HUES6 (cell line): ENCODE measurements around the gene AP5Z1.

Source experiments
- H3K27ac ChIP-seq: 2 replicates; pipeline ENCODE4 v1.7.0; 2013; ENCODE audit warnings: low read depth, mild to moderate bottlenecking, low read length, inconsistent platforms
- H3K27me3 ChIP-seq: 2 replicates; pipeline ENCODE4 v1.6.1; 2013; ENCODE audit warnings: low read length; ENCODE audit not compliant: control insufficient read depth, insufficient read depth
- H3K36me3 ChIP-seq: 2 replicates; pipeline ENCODE4 v1.6.1; 2013; ENCODE audit warnings: low read length; ENCODE audit not compliant: control insufficient read depth, insufficient read depth
- H3K4me1 ChIP-seq: 2 replicates; pipeline ENCODE4 v1.6.1; 2013; ENCODE audit warnings: low read length; ENCODE audit not compliant: control insufficient read depth, insufficient read depth
- H3K4me3 ChIP-seq: 2 replicates; pipeline ENCODE4 v1.5.1; 2013; ENCODE audit warnings: low read depth, low read length
- H3K9ac ChIP-seq: one replicate; pipeline ENCODE4 v1.6.1; 2013; ENCODE audit warnings: mild to moderate bottlenecking, low read length
- H3K9me3 ChIP-seq: 2 replicates; pipeline ENCODE4 v1.6.1; 2013; ENCODE audit warnings: low read depth, low read length; ENCODE audit not compliant: control insufficient read depth, insufficient read depth

Gene AP5Z1

DNA sequence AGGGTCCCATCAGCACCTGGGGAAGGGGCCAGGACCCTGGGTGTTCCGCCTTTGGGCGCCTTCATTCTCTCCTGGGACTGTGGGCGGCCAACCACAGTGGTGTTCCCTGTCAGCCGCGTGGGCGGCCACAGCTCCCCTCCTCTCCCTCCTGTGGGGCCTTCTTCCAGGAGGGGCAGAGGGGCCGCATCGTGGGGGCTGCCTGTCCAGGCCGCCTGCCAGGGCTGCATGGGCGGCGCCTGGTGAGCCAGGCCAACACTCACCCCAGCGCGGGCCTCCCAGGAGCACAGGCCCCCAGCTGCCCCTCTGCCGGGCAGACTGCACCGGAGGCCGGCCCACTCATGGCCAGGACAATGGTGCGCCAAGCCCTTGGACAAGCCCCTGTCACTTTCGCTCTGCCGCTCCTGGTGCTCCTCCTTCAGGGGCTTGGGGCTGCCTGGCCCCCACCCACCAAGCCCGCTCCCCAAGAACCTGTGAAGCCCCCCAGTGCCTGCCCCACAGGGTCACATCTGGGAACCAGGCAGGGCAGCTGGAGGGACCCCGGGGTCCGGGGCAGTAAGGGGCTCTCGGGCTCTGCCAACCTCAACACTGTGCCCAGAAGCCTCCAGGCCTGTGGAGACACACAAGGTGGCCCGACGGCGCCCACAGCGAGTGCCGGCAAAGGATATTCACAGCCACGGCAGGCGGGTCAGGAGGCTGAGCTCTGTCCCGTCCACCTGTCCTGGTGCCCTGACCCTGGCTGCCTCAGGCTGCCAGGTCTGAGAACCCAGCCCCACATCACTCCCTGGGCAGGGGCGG, 42.8 kb downstream of the AP5Z1 start:
- Histone ChIP-seq H3K4me1 (no peaks in the 10 kb centered on the region), H3K27me3 (no peaks in the 10 kb centered on the region), H3K4me3 (no peak overlapping the region), H3K9me3 (no peaks in the 10 kb centered on the region), H3K36me3 (no peaks in the 10 kb centered on the region), H3K9ac (no peak overlapping the region), H3K27ac (no peak overlapping the region)

DNA sequence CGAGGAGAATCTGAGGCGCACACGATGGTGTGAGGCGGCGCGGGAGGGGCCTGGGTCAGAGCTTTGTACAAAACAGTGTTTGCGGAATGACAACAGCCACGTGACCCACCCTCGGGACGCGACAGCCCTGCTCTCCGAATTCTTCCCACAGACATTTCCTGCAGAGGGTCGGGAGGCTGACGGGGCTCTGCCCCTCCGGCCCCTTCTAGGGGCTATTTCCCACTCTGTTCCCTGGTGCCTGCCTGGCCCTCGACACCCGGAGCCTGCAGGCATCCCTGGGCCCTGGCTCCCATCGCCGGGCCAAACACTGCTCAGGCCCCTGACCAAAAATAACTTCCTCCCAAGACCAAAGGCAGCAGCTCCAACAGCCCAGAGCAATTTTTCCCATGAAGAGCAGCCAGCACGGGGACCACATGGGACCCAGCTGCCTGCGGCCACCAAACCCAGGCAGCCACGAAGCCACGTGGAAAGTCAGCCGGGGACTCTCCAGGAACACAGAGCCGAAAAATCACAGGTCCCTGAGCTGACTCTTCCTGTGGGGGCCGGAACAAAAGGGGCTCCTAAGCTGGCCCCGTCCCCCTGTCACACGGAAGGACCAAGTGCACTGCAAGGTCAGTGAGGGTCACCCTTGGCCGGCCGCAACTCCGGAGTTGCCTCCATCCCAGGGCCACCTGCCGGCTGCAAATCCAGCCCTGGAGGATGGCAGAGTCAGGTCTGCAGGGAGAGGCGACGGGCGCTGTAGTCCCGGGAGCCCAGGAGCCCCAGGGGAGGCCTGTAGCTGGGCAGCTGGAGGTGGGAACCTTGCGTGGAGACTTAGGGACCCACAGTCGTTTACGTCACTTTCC, 44.4 kb downstream of the AP5Z1 start:
- H3K9ac ChIP-seq: no peak overlapping the region

DNA sequence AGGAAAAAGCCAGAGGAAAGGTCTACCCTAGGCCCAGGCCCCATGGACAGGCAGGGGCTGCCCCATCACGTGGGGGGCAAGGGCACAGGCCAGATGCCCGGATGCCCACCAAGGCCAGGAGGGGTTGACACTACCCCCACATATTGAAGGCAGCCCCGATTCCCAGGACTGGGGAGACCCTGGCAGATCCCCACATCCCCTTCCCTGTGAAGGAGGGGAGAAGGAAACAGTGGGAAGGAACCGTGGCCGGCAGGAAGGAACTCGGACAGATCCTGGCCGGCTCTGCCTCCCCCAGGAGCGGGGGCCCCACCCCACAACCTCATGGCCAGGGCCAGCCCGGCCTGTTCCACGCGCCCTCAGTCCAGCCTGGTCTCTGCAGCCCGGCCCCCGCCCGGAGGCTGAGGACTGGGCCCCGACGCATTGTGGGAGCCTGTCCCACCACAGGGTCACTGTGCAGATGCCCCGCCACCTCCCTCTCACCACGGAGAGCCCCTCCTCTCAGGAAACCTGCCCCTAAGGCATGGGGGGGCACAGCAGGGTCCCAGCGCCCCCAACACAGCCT, 45.1 kb downstream of the AP5Z1 start:
- H3K9ac ChIP-seq: no peak overlapping the region
- no peaks in the 10 kb centered on the region for H3K27me3 ChIP-seq
- no peaks in the 10 kb centered on the region for H3K4me1 ChIP-seq
- H3K27ac ChIP-seq: no peak overlapping the region
- H3K4me3 ChIP-seq: no peak overlapping the region
- no peaks in the 10 kb centered on the region for H3K36me3 ChIP-seq
- no peaks in the 10 kb centered on the region for H3K9me3 ChIP-seq

More for the DNA sequence above, 44.4 kb downstream of the AP5Z1 start:
- no peaks in the 10 kb centered on the region for H3K9me3 ChIP-seq
- no peaks in the 10 kb centered on the region for H3K36me3 ChIP-seq
- H3K27me3 ChIP-seq: no peaks in the 10 kb centered on the region
- H3K27ac ChIP-seq: no peak overlapping the region
- no peak overlapping the region for H3K4me3 ChIP-seq
- H3K4me1 ChIP-seq: no peaks in the 10 kb centered on the region

DNA sequence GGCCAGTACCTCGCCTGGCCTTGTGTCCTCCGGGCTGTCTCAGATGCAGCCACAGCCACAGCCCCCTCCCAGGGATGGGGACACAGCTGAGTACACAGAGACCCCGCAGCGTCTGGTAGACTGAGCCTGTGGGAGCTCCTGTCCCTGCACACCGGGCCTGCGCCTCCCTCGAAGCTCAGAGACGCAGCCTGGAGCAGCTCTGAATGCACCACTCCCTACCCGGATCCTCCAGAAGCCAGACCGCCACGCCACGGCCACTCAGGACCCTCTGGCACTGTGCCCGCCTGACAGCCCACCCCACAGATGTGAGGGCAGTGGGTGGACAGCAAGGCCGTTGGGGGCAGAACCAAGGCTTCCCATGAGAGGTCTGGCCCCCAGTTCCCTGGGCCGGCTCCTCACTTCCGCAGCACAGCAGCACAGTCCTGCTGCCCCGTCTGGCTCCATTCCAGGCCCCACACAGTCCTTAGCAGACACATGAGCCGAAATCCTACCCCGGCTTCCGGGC, 45.6 kb downstream of the AP5Z1 start:
- Histone ChIP-seq H3K4me1 (no peaks in the 10 kb centered on the region), H3K36me3 (no peaks in the 10 kb centered on the region), H3K27me3 (no peaks in the 10 kb centered on the region), H3K27ac (no peak overlapping the region), H3K4me3 (no peak overlapping the region), H3K9ac (no peak overlapping the region), H3K9me3 (no peaks in the 10 kb centered on the region)

DNA sequence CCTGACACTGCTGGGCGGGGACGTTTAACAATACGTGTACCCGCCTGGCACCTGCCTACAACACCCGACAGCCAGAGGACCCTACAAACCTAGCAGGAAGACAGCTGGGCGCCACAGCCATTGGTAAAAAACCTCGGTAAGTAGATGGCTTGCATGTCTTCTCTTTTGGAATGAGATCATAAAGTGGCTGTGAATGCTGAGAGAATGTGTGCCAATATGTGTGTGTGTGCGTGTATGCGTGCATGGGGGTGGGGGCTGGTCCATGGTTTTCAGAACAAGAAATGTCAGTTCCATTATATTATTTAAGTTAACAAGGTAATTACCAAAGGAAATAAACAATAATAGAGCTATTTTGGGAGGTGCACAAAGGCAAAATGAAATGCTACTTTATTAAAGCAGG, 47.3 kb downstream of the AP5Z1 start:
- no peaks in the 10 kb centered on the region for H3K27me3 ChIP-seq

DNA sequence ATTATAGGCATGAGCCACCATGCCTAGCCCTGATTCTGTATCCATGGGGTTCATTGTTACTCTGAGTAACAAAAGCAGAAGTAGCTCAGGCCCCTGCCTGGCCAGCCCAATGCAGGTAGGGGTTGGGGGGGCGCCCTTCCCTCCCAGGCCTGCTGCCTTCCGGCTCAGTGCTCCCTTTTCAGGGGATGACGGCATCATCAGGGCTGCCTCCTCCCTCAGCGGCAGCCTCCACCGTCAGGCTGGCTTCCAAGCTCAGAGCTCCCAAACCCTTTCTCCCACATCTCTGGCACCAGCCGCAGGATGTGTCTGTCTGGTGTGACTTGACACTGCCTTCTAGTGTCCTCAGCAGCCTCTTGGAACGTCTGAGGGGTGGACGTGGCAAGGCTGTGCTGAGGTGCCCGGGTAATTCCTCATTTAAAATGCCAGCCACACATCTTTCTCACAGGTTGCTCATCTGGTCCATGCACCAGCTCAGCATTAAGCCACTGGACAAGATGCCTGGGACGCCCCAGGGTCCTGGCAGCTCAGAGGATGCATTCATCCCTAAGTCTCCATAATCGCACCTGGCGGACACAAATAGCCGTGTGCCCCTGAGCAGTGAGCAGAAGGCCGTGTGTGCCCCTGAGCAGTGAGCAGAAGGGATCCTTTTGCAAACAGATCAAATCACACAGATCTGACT, 48.2 kb downstream of the AP5Z1 start:
- Histone ChIP-seq H3K27me3 (no peaks in the 10 kb centered on the region), H3K36me3 (no peaks in the 10 kb centered on the region)

More for the DNA sequence above, 47.3 kb downstream of the AP5Z1 start:
- Histone ChIP-seq H3K9me3 (no peaks in the 10 kb centered on the region), H3K36me3 (no peaks in the 10 kb centered on the region), H3K27ac (no peak overlapping the region), H3K4me3 (no peak overlapping the region), H3K4me1 (no peaks in the 10 kb centered on the region), H3K9ac (no peak overlapping the region)

DNA sequence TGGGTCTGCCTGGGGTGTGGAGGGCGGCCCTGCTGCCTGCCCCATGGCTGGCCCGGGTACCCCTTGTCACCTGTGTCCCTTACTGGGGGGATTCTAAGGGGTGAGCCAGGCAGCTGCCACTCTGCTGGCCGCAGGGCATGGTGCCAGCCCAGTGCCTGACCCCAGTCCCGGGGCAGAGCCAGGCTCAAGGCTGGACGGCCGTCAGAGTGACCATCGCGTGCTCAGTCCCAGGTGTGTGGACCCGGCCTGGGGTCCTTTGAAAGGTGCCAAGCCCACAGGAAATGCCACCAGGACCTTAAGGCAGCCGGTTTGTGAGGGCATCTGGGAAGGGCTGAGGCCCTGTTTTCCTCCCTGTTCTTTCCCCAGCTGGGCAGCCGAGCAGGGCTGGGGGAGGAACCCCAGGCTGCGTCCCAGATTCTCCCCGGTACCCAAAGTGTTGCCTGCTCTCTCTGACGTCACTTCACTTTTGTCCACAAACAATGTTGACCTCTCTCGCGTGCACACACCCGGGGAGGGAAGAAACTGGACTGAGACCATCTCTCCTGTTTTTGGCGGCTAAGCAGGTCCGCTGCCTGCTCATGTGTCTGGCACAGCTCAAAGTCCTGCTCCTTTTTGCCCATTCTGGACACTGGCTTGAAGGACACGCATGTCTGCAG, 48.8 kb downstream of the AP5Z1 start:
- no peaks in the 10 kb centered on the region for H3K36me3 ChIP-seq
- H3K9me3 ChIP-seq: no peaks in the 10 kb centered on the region
- H3K27me3 ChIP-seq: no peaks in the 10 kb centered on the region
- H3K9ac ChIP-seq: no peak overlapping the region
- no peaks in the 10 kb centered on the region for H3K4me1 ChIP-seq
- no peak overlapping the region for H3K4me3 ChIP-seq
- H3K27ac ChIP-seq: no peak overlapping the region

More for the DNA sequence above, 48.2 kb downstream of the AP5Z1 start:
- Histone ChIP-seq H3K9me3 (no peaks in the 10 kb centered on the region), H3K4me1 (no peaks in the 10 kb centered on the region), H3K27ac (no peak overlapping the region), H3K4me3 (no peak overlapping the region), H3K9ac (no peak overlapping the region)

DNA sequence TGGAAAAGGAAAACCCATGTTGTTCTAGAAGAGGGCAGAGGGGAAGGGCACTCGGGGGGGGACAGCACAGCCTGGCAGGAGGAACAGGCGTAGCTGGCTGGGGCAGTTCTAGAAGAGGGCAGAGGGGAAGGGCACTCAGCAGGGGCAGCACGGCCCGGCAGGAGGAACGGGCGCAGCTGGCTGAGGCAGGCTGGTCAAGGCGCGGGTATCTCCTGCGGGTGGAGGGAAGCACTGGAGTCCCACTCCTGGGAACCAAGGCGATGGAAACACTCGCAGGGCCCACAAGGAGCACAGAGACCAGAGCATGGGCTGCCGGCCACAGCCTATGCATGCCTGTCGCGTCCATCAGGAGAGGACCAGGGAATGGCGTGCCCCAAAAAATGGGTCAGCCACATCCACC, 49.7 kb downstream of the AP5Z1 start:
- Histone ChIP-seq H3K4me1 (no peaks in the 10 kb centered on the region), H3K27me3 (no peaks in the 10 kb centered on the region), H3K4me3 (no peak overlapping the region), H3K36me3 (no peaks in the 10 kb centered on the region), H3K27ac (no peak overlapping the region), H3K9ac (no peak overlapping the region), H3K9me3 (no peaks in the 10 kb centered on the region)

DNA sequence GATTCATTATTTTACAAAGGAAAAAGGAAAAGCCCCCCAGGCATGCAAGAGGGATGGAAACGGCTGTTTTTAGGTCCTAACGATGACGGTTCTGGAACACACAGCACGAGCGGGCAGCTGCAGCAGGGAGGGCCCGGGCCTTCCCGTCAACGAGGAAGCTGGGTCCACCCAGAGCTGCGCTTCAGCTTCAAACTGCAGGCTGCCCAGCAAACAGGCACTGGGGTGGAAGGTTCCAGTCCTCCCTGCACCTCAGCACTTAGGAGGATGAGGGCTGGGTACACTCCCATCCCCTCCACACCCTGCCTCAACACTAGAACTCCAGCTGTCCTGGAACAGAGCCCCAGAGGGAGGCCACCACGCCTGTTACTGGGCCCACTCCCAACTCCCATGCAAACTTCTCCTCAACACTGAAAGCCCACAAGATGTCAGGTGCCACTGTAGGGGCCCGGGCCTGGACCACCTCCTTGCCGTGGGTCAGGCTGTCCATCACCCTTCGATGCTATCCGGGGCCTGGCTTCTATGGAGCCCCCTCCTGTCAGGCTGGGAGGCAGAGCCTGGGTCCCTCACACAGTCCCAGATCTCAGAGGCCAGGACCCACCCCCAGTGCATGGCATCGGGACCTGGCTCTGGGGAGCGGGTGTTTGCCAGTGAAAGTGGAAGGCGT, 53.4 kb downstream of the AP5Z1 start:
- H3K9me3 ChIP-seq: no peaks in the 10 kb centered on the region
- H3K9ac ChIP-seq: no peak overlapping the region

DNA sequence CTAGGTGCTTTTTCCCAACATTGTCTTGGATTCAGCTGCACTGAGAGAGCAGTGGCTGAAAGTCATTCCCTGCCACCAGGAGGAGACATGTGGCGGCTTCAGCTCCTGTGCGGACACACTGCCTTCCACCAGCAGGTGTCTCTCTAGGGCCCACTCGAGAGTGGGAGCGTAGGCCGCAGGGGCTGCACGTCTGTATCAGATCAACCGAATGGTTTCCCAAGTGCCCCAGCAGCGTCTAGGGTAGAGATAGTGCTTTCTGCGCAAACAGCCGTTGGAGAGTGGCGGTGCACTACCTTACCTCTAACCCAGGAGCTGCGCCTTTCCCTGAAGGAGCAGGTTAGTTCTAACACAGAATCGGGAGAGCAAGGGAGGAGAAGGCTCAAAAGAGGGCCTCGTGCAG, 54.8 kb downstream of the AP5Z1 start:
- H3K4me1 ChIP-seq: no peaks in the 10 kb centered on the region
- H3K27ac ChIP-seq: no peak overlapping the region
- H3K27me3 ChIP-seq: no peaks in the 10 kb centered on the region
- no peaks in the 10 kb centered on the region for H3K36me3 ChIP-seq
- H3K4me3 ChIP-seq: no peak overlapping the region
- no peaks in the 10 kb centered on the region for H3K9me3 ChIP-seq
- H3K9ac ChIP-seq: no peak overlapping the region

More for the DNA sequence above, 53.4 kb downstream of the AP5Z1 start:
- no peaks in the 10 kb centered on the region for H3K27me3 ChIP-seq
- no peak overlapping the region for H3K4me3 ChIP-seq
- no peaks in the 10 kb centered on the region for H3K36me3 ChIP-seq
- H3K27ac ChIP-seq: no peak overlapping the region
- H3K4me1 ChIP-seq: no peaks in the 10 kb centered on the region
